Activated gamma-delta T cell treated with Interleukin-2 at 50 U/mL for 16 hours (primary cell): ENCODE results near the gene EDNRB.
"Not testable (repeated sequence)": the region's sequence is repeated elsewhere in the genome, so short reads cannot be mapped to it uniquely, and the experiment has no call there.

ENCODE experiments used
- DNase-seq: peaks from one replicate; pipeline ENCODE4 v3.0.0-alpha.2; 2020

Gene EDNRB

GRCh38 chr13:77918391-77919245 lies at the start of gene EDNRB:
Gene EDNRB (minus strand): TSS chr13:77918831. CDS start chr13:77918573, 258 bp downstream.
- no peak for DNase-seq

GRCh38 chr13:77966671-77967070 lies 48.0 kb upstream of the EDNRB start:
- DNase-seq, result no peak

GRCh38 chr13:77952737-77953136 lies 34.1 kb upstream of the EDNRB start:
- DNase-seq, result no peak

GRCh38 chr13:77952276-77952675 lies 33.6 kb upstream of the EDNRB start:
- DNase-seq, result no peak

- DNase-seq, result no peak
Measured at GRCh38 chr13:77946522-77946921, 27.9 kb upstream of the EDNRB start.

- not testable (repeated sequence) for DNase-seq
Measured at GRCh38 chr13:77935063-77935462, 16.4 kb upstream of the EDNRB start.

GRCh38 chr13:77930430-77930829 lies 11.8 kb upstream of the EDNRB start:
- DNase-seq, result no peak

GRCh38 chr13:77928909-77929308 lies 10.3 kb upstream of the EDNRB start:
- no peak for DNase-seq

GRCh38 chr13:77925616-77926015 lies 7.0 kb upstream of the EDNRB start:
- DNase-seq, result no peak

- DNase-seq, result no peak
Measured at GRCh38 chr13:77919921-77920294, 1.3 kb upstream of the EDNRB start.

- DNase-seq, result no peak
Measured at GRCh38 chr13:77919246-77919920, 752 bp upstream of the EDNRB start.

GRCh38 chr13:77916488-77916887 lies 2.1 kb downstream of the EDNRB start:
- DNase-seq, result no peak

GRCh38 chr13:77915686-77916085 lies 2.9 kb downstream of the EDNRB start:
- DNase-seq, result no peak

GRCh38 chr13:77913003-77913402 lies 5.6 kb downstream of the EDNRB start:
- no peak for DNase-seq

- no peak for DNase-seq
Measured at GRCh38 chr13:77911751-77912150, 6.9 kb downstream of the EDNRB start.

- no peak for DNase-seq
Measured at GRCh38 chr13:77909827-77910226, 8.8 kb downstream of the EDNRB start.

GRCh38 chr13:77908531-77908930 lies 10.1 kb downstream of the EDNRB start:
- DNase-seq, result no peak

GRCh38 chr13:77907666-77908341 lies 10.8 kb downstream of the EDNRB start:
- no peak for DNase-seq

- no peak for DNase-seq
Measured at GRCh38 chr13:77904031-77904430, 14.6 kb downstream of the EDNRB start.

- DNase-seq, result no peak
Measured at GRCh38 chr13:77903435-77903834, 15.2 kb downstream of the EDNRB start.

- DNase-seq, result no peak
Measured at GRCh38 chr13:77902319-77902963, 16.2 kb downstream of the EDNRB start.

- DNase-seq, result no peak
Measured at GRCh38 chr13:77898097-77898496, 20.5 kb downstream of the EDNRB start.

- DNase-seq, result no peak
Measured at GRCh38 chr13:77896977-77897376, 21.7 kb downstream of the EDNRB start.
